Transverse colon (tissue), 4 donors: ENCODE results near the gene AUNIP. TPM values are rescaled to one million over a fixed set of nuclear protein-coding genes. Genes with fewer than 3 reads are reported as not detected.

Source experiments
- DNase-seq: peaks from one replicate; pipeline ENCODE4 v3.0.0-alpha.2; 2019
- H3K27ac ChIP-seq, 4 donors: fragments of 200-600 bp; sonication (generic); 2 replicates each; pipeline ENCODE4 v1.5.1; 2016 to 2018; ENCODE audit warnings: inconsistent platforms in 4 of 4
- H3K27me3 ChIP-seq: fragments of 200-600 bp; sonication (generic); 2 replicates; pipeline ENCODE4 v1.5.1; 2017; ENCODE audit warnings: inconsistent platforms
- H3K36me3 ChIP-seq, 4 donors: fragments of 200-600 bp; sonication (generic); 2 replicates each; pipeline ENCODE4 v1.5.1; 2017 to 2019; ENCODE audit warnings: inconsistent platforms in 4 of 4
- H3K4me1 ChIP-seq, 4 donors: fragments of 200-600 bp; sonication (generic); 2 replicates each; pipeline ENCODE4 v1.5.1; 2017 to 2020; ENCODE audit warnings: inconsistent platforms in 4 of 4
- H3K4me3 ChIP-seq, 4 donors: fragments of 200-600 bp; sonication (generic); 1 replicate in 1 of 4; 2 replicates in 3 of 4; pipeline versions ENCODE4 v1.5.1 to v1.6.1; 2017 to 2019; ENCODE audit warnings: inconsistent platforms in 4 of 4
- H3K9me3 ChIP-seq, 2 donors: fragments of 200-600 bp; sonication (generic); 2 replicates each; pipeline ENCODE4 v1.5.1; 2017 to 2019; ENCODE audit warnings: inconsistent platforms in 2 of 2
- CTCF ChIP-seq, 5 experiments: fragments of 200-600 bp in 3 of 5; fragments of 450-650 bp in 2 of 5; sonication (generic) in 3 of 5; IDR thresholded peaks; 1 replicate in 2 of 5; 2 replicates in 3 of 5; pipeline ENCODE4 v1.5.1; 2016 to 2017; ENCODE audit warnings: antibody characterized with exemption in 5 of 5, inconsistent platforms in 3 of 5, mild to moderate bottlenecking in 2 of 5, moderate library complexity in 1 of 5
- EP300 ChIP-seq: sonication (generic); formaldehyde crosslinking; IDR thresholded peaks from one replicate; pipeline ENCODE4 v1.6.1; 2017; ENCODE audit warnings: antibody characterized with exemption, low read depth
- POLR2A ChIP-seq: fragments of 450-650 bp; IDR thresholded peaks from one replicate; pipeline ENCODE4 v1.6.1; 2016; ENCODE audit warnings: antibody characterized with exemption, mild to moderate bottlenecking, moderate library complexity
- POLR2AphosphoS5 ChIP-seq, 3 donors: sonication (generic); formaldehyde crosslinking; IDR thresholded peaks; one replicate each; pipeline ENCODE4 v1.6.1; 2016; ENCODE audit warnings: antibody characterized with exemption in 3 of 3
- WGBS, 2 donors: methylation state at CpG; one replicate each; pipeline ENCODE4 v1.1.5; 2018; ENCODE audit warnings: low coverage in 1 of 2; 5-methylcytosine and 5-hydroxymethylcytosine counted together
- in situ Hi-C, 4 donors: fragments of 200-750 bp; cut with MboI; loops; one replicate each; pipeline versions ENCODE4 v1.15.0 to v1.15.1; 2017; ENCODE audit warnings: low sequenced_read_pairs in 3 of 4, low pct_ligation_motif_present in 1 of 4, low pct_unique_long_range_greater_than_20kb in 1 of 4
- intact Hi-C: fragments of 100-400 bp; cut with DNase I; formaldehyde crosslinking; loops from one replicate; pipeline ENCODE4 v1.15.1; 2023; ENCODE audit warnings: low total_unique reads
- total RNA-seq, 4 donors: library from RNA; depleted of rRNA; stranded (reverse); fragments of >200 nt; gene quantifications; one replicate each; pipeline ENCODE4 v1.1.0, GENCODE V29; 2016

AUNIP gene
- total RNA-seq, 4 donors from 2014 or later = 0.41 TPM; not detected in 3

DNA sequence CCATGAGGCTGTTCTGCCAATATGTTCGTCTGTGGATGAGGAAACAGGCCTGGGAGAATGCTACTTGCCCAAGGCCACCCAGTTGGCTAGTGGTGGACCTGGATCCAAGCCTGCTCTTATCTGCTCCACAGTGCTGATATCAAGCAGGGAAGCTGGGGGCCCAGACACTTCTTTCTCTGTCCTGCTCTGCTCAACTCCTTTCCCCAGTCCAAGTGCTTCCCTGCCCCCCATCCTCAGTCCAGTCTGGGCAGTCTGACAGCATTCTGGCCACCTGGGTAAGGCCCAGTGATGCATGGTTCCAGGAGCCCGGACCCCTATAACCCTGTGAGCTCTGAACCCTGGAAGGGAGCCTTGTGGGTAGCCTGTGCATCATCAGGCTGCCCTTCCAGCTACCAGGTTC is 20.4 kb upstream of the AUNIP start:
- no peak overlapping the region for H3K27ac ChIP-seq
- in situ Hi-C loops = no loop called here
- no peak for DNase-seq

DNA sequence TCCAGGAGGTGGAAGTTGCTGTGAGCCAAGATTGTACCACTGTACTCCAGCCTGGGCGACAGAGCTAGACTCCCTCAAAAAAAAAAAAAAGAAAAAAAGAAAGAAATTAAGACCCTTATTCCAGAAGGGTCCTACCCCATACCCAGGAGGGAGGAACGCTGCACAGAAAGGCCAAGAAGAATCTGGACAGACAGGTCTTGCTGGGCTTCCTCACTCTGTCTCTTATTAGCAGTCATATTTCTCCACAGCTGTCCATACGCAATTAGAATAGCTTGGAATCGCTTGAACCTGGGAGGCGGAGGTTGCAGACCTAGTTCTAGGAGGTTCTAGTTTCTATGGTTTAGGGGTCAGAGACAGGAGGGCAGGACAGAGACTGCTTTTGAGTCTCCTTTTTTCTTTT is 19.4 kb upstream of the AUNIP start:
- TF ChIP-seq CTCF (IDR thresholded peaks at IDR 0.05) = no peak
- TF ChIP-seq EP300 = no peak
- TF ChIP-seq POLR2AphosphoS5 (IDR thresholded peaks at IDR 0.05) = no peak
- TF ChIP-seq POLR2A = no peak
- peaks cover 8 to 20% (median 16%) of the 10 kb centered on the region in 4 donors for H3K4me1 ChIP-seq
- intact Hi-C loops (no loop called here), in situ Hi-C loops (no loop called here)
- DNase-seq = no peak
- H3K9me3 ChIP-seq = no peaks in the 10 kb centered on the region
- H3K27me3 ChIP-seq = no peaks in the 10 kb centered on the region
- no peak overlapping the region for H3K27ac ChIP-seq
- no peaks in the 10 kb centered on the region for H3K36me3 ChIP-seq
- no peak overlapping the region for H3K4me3 ChIP-seq
- 60 to 68% methylated on average over 1 to 5 of the region's 5 CpGs for WGBS, 2 donors

More for the DNA sequence above, 20.4 kb upstream of the AUNIP start:
- intact Hi-C loops = no loop called here
- Histone ChIP-seq H3K9me3 (no peaks in the 10 kb centered on the region), H3K36me3 (no peaks in the 10 kb centered on the region), H3K4me3 (no peak overlapping the region), H3K4me1 (peaks cover 3 to 15% (median 9%) of the 10 kb centered on the region in 4 donors), H3K27me3 (no peaks in the 10 kb centered on the region)
- WGBS, 2 donors = 61% methylated on average over 2 of the region's 2 CpGs; no CpG with 5 or more reads in 1 of the 2 donors
- TF ChIP-seq POLR2AphosphoS5 (IDR thresholded peaks at IDR 0.05) (no peak), EP300 (no peak), POLR2A (no peak), CTCF (IDR thresholded peaks at IDR 0.05) (no peak)

- in situ Hi-C loops (no loop called here), intact Hi-C loops (no loop called here)
- DNase-seq = no peak
- WGBS, 2 donors = 90 to 93% methylated on average over 2 of the region's 2 CpGs
- H3K27ac ChIP-seq = no peak overlapping the region
- no peaks in the 10 kb centered on the region for H3K9me3 ChIP-seq
- H3K36me3 ChIP-seq = no peaks in the 10 kb centered on the region
- no peaks in the 10 kb centered on the region for H3K27me3 ChIP-seq
- no peak overlapping the region for H3K4me3 ChIP-seq
- H3K4me1 ChIP-seq = peaks cover 10 to 35% (median 26%) of the 10 kb centered on the region in 4 donors
- TF ChIP-seq POLR2AphosphoS5 (IDR thresholded peaks at IDR 0.05) (no peak), EP300 (no peak), CTCF (IDR thresholded peaks at IDR 0.05) (no peak), POLR2A (no peak)
Measured at GRCh38 chr1:25877155-25877554, 17.9 kb upstream of the AUNIP start.

DNA sequence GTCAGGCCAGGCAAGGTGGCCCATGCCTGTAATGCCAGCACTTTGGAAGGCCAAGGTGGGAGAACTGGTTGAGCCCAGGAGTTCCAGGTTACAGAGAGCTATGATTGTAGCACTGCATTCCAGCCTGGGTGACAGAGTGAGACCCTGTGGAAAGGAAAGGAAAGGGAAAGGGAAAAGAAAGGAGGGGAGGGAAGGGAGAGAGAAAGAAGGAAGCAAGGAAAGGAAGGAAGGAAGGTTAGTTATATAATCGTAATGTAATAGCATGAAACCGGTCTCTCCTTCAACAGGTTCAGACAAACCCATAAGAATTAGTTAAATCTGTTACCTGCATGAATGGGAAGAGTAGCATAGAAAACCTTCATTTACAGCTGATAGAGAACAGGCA is 17.4 kb upstream of the AUNIP start:
- WGBS, 2 donors = 87 to 89% methylated on average over 2 of the region's 2 CpGs
- Histone ChIP-seq H3K36me3 (no peaks in the 10 kb centered on the region), H3K27me3 (no peaks in the 10 kb centered on the region), H3K27ac (peak overlapping the region in 1 of 4 donors; percentile 73), H3K4me3 (no peak overlapping the region), H3K9me3 (no peaks in the 10 kb centered on the region), H3K4me1 (peaks cover 14 to 40% (median 29%) of the 10 kb centered on the region in 4 donors)
- in situ Hi-C loops (no loop called here), intact Hi-C loops (no loop called here)
- TF ChIP-seq POLR2A = no peak
- no peak for TF ChIP-seq EP300
- TF ChIP-seq POLR2AphosphoS5 (IDR thresholded peaks at IDR 0.05) = no peak
- TF ChIP-seq CTCF (IDR thresholded peaks at IDR 0.05) = no peak
- no peak for DNase-seq
